SJSA1 (cell line): Measurements from ENCODE around the gene WDR12. TPM values are rescaled to one million over a fixed set of nuclear protein-coding genes. Genes with fewer than 3 reads are reported as not detected.
A peak's percentile ranks its signal among the peaks of the same experiment; 100 is the strongest.
"Not testable (repeated sequence)": the region's sequence is repeated elsewhere in the genome, so short reads cannot be mapped to it uniquely, and the experiment has no call there.

Source experiments
- DNase-seq, 2 experiments: peaks; one replicate each; pipeline ENCODE4 v3.0.0-alpha.2; 2015 to 2020; ENCODE audit warnings: low spot score in 2 of 2, low read depth in 1 of 2
- H3K27ac ChIP-seq: fragments of 250-450 bp; sonication (Bioruptor Pico); 2 replicates; pipeline ENCODE4 v1.5.1; 2020; ENCODE audit warnings: mild to moderate bottlenecking, moderate library complexity
- H3K27me3 ChIP-seq: fragments of 250-450 bp; sonication (Bioruptor Pico); replicated peaks from 2 replicates; pipeline ENCODE4 v1.5.1; 2020; ENCODE audit warnings: mild to moderate bottlenecking, moderate library complexity
- H3K36me3 ChIP-seq: fragments of 250-450 bp; sonication (Bioruptor Pico); 2 replicates; pipeline ENCODE4 v1.5.1; 2020; ENCODE audit warnings: mild to moderate bottlenecking
- H3K4me1 ChIP-seq: fragments of 250-450 bp; sonication (Bioruptor Pico); replicated peaks from 2 replicates; pipeline ENCODE4 v1.6.1; 2021; ENCODE audit warnings: mild to moderate bottlenecking
- H3K4me3 ChIP-seq: fragments of 250-450 bp; sonication (Bioruptor Pico); 2 replicates; pipeline ENCODE4 v1.5.1; 2020; ENCODE audit warnings: mild to moderate bottlenecking
- H3K9me3 ChIP-seq: fragments of 250-450 bp; sonication (Bioruptor Pico); replicated peaks from 2 replicates; pipeline ENCODE4 v1.5.1; 2020; ENCODE audit warnings: mild to moderate bottlenecking
- total RNA-seq: library from RNA; depleted of rRNA; stranded (reverse); fragments of >200 nt; shearing (Covaris generic); gene quantifications from 2 replicates; pipeline ENCODE4 v1.2.3, GENCODE V29; 2014; rRNA removed

The WDR12 gene
- 40.3 and 49.3 TPM in 2 replicates for total RNA-seq

- H3K27me3 ChIP-seq = no peaks in the 10 kb centered on the region
- peak; percentile 93 to 97 for DNase-seq
- no peaks in the 10 kb centered on the region for H3K36me3 ChIP-seq
- H3K4me1 ChIP-seq = 0 out of 2 replicates have a peak, but pooled peaks cover 3% of the 10 kb centered on the region
- H3K27ac ChIP-seq = peak within 1 kb of the TSS; percentile 77
- no peaks in the 10 kb centered on the region for H3K9me3 ChIP-seq
- H3K4me3 ChIP-seq = peak within 1 kb of the TSS; percentile 66
These were observed at the start of gene WDR12, which contains the start of gene CARF for GRCh38 chr2:202911512-202912341. WDR12 (minus strand) TSS chr2:202911673; CDS start chr2:202911476, 197 bp downstream. CARF (plus strand) TSS chr2:202912275; CDS start chr2:202941903, 29,628 bp downstream.

GRCh38 chr2:202960524-202960923, 49.1 kb upstream of the WDR12 start:
- Histone ChIP-seq H3K9me3 (no peaks in the 10 kb centered on the region), H3K4me1 (no peaks in the 10 kb centered on the region), H3K27ac (no peak overlapping the region), H3K27me3 (no peaks in the 10 kb centered on the region), H3K36me3 (no peaks in the 10 kb centered on the region), H3K4me3 (no peak overlapping the region)
- DNase-seq = no peak

GRCh38 chr2:202950592-202950991, 39.1 kb upstream of the WDR12 start:
- no peaks in the 10 kb centered on the region for H3K27me3 ChIP-seq
- H3K4me1 ChIP-seq = no peaks in the 10 kb centered on the region
- H3K9me3 ChIP-seq = no peaks in the 10 kb centered on the region
- no peak overlapping the region for H3K4me3 ChIP-seq
- H3K36me3 ChIP-seq = no peaks in the 10 kb centered on the region
- no peak overlapping the region for H3K27ac ChIP-seq
- DNase-seq = no peak

- H3K4me1 ChIP-seq, H3K36me3 ChIP-seq, H3K9me3 ChIP-seq, DNase-seq, H3K4me3 ChIP-seq, H3K27ac ChIP-seq, H3K27me3 ChIP-seq: not testable (repeated sequence)
These were observed 37.9 kb upstream of the WDR12 start for GRCh38 chr2:202949333-202949732.

- Histone ChIP-seq H3K9me3 (no peaks in the 10 kb centered on the region), H3K4me1 (no peaks in the 10 kb centered on the region), H3K27ac (no peak overlapping the region), H3K4me3 (no peak overlapping the region), H3K36me3 (no peaks in the 10 kb centered on the region), H3K27me3 (no peaks in the 10 kb centered on the region)
- DNase-seq = no peak
These were observed 34.0 kb upstream of the WDR12 start for GRCh38 chr2:202945497-202945896.

GRCh38 chr2:202944816-202945215, 33.3 kb upstream of the WDR12 start:
- H3K36me3 ChIP-seq = no peaks in the 10 kb centered on the region
- DNase-seq = no peak
- H3K27me3 ChIP-seq = no peaks in the 10 kb centered on the region
- no peak overlapping the region for H3K4me3 ChIP-seq
- H3K4me1 ChIP-seq = no peaks in the 10 kb centered on the region
- no peak overlapping the region for H3K27ac ChIP-seq
- H3K9me3 ChIP-seq = no peaks in the 10 kb centered on the region

- Histone ChIP-seq H3K4me1 (no peaks in the 10 kb centered on the region), H3K36me3 (no peaks in the 10 kb centered on the region), H3K4me3 (no peak overlapping the region), H3K27ac (no peak overlapping the region), H3K9me3 (no peaks in the 10 kb centered on the region), H3K27me3 (no peaks in the 10 kb centered on the region)
- DNase-seq = no peak
These were observed 32.9 kb upstream of the WDR12 start for GRCh38 chr2:202944408-202944807.

GRCh38 chr2:202941771-202942170, 30.3 kb upstream of the WDR12 start:
- no peak for DNase-seq
- H3K27me3 ChIP-seq = no peaks in the 10 kb centered on the region
- H3K9me3 ChIP-seq = no peaks in the 10 kb centered on the region
- no peak overlapping the region for H3K27ac ChIP-seq
- H3K4me3 ChIP-seq = no peak overlapping the region
- H3K36me3 ChIP-seq = no peaks in the 10 kb centered on the region
- H3K4me1 ChIP-seq = no peaks in the 10 kb centered on the region

- H3K4me1 ChIP-seq = no peaks in the 10 kb centered on the region
- no peaks in the 10 kb centered on the region for H3K9me3 ChIP-seq
- no peak for DNase-seq
- no peak overlapping the region for H3K27ac ChIP-seq
- H3K36me3 ChIP-seq = no peaks in the 10 kb centered on the region
- no peak overlapping the region for H3K4me3 ChIP-seq
- no peaks in the 10 kb centered on the region for H3K27me3 ChIP-seq
These were observed 27.5 kb upstream of the WDR12 start for GRCh38 chr2:202938960-202939359.

GRCh38 chr2:202934456-202934855, 23.0 kb upstream of the WDR12 start:
- DNase-seq = no peak
- Histone ChIP-seq H3K27ac (no peak overlapping the region), H3K36me3 (no peaks in the 10 kb centered on the region), H3K4me3 (no peak overlapping the region), H3K9me3 (no peaks in the 10 kb centered on the region), H3K27me3 (no peaks in the 10 kb centered on the region), H3K4me1 (no peaks in the 10 kb centered on the region)

- Histone ChIP-seq H3K36me3 (no peaks in the 10 kb centered on the region), H3K9me3 (no peaks in the 10 kb centered on the region), H3K4me1 (no peaks in the 10 kb centered on the region), H3K4me3 (no peak overlapping the region), H3K27me3 (no peaks in the 10 kb centered on the region), H3K27ac (no peak overlapping the region)
- no peak for DNase-seq
These were observed 22.5 kb upstream of the WDR12 start for GRCh38 chr2:202933958-202934357.

- DNase-seq = no peak
- Histone ChIP-seq H3K27ac (no peak overlapping the region), H3K9me3 (no peaks in the 10 kb centered on the region), H3K27me3 (no peaks in the 10 kb centered on the region), H3K4me1 (no peaks in the 10 kb centered on the region), H3K4me3 (no peak overlapping the region), H3K36me3 (no peaks in the 10 kb centered on the region)
These were observed 21.7 kb upstream of the WDR12 start for GRCh38 chr2:202933139-202933510.

- Histone ChIP-seq H3K4me1 (no peaks in the 10 kb centered on the region), H3K36me3 (no peaks in the 10 kb centered on the region), H3K27me3 (no peaks in the 10 kb centered on the region), H3K27ac (no peak overlapping the region), H3K4me3 (no peak overlapping the region), H3K9me3 (no peaks in the 10 kb centered on the region)
- no peak for DNase-seq
These were observed 21.1 kb upstream of the WDR12 start for GRCh38 chr2:202932425-202933138.

GRCh38 chr2:202918860-202919259, 7.4 kb upstream of the WDR12 start:
- DNase-seq = no peak
- Histone ChIP-seq H3K9me3 (no peaks in the 10 kb centered on the region), H3K36me3 (no peaks in the 10 kb centered on the region), H3K27me3 (no peaks in the 10 kb centered on the region), H3K4me3 (no peak overlapping the region), H3K4me1 (no peaks in the 10 kb centered on the region), H3K27ac (no peak overlapping the region)
